Tibial nerve (tissue), 4 donors: ENCODE results near the gene YIPF2. TPM values are rescaled to one million over a fixed set of nuclear protein-coding genes. Genes with fewer than 3 reads are reported as not detected.

Experiments used
- DNase-seq, 2 donors: peaks; one replicate each; pipeline ENCODE4 v3.0.0-alpha.2; 2019; ENCODE audit warnings: low spot score in 2 of 2
- H3K27ac ChIP-seq, 4 donors: fragments of 200-600 bp; sonication (generic) in 3 of 4; one replicate each; pipeline ENCODE4 v1.5.1; 2017 to 2019; ENCODE audit warnings: mild to moderate bottlenecking in 1 of 4
- H3K27me3 ChIP-seq, 2 donors: fragments of 200-600 bp; sonication (generic) in 1 of 2; one replicate each; pipeline versions ENCODE4 v1.5.1 to v1.6.0; 2017 to 2019
- H3K36me3 ChIP-seq, 3 donors: fragments of 200-600 bp; sonication (generic); one replicate each; pipeline ENCODE4 v1.5.1; 2018 to 2019
- H3K4me1 ChIP-seq, 4 donors: fragments of 200-600 bp; sonication (generic) in 3 of 4; one replicate each; pipeline ENCODE4 v1.5.1; 2017 to 2019
- H3K4me3 ChIP-seq, 4 donors: fragments of 200-600 bp; sonication (generic) in 3 of 4; one replicate each; pipeline ENCODE4 v1.5.1; 2017 to 2019; ENCODE audit warnings: mild to moderate bottlenecking in 1 of 4, moderate library complexity in 1 of 4
- H3K9me3 ChIP-seq, 4 donors: fragments of 200-600 bp; sonication (generic) in 3 of 4; one replicate each; pipeline ENCODE4 v1.5.1; 2017 to 2019
- EP300 ChIP-seq, 2 donors: sonication (generic); formaldehyde crosslinking; IDR thresholded peaks; one replicate each; pipeline ENCODE4 v1.6.1; 2017; ENCODE audit warnings: antibody characterized with exemption in 2 of 2, mild to moderate bottlenecking in 1 of 2
- POLR2A ChIP-seq, 2 donors: fragments of 450-650 bp; IDR thresholded peaks; one replicate each; pipeline ENCODE4 v1.6.1; 2017; ENCODE audit warnings: antibody characterized with exemption in 2 of 2, mild to moderate bottlenecking in 2 of 2, moderate library complexity in 2 of 2
- WGBS, 2 donors: methylation state at CpG; one replicate each; pipeline ENCODE4 v1.1.5; 2018; 5-methylcytosine and 5-hydroxymethylcytosine counted together
- total RNA-seq, 4 donors: library from RNA; depleted of rRNA; stranded (reverse); fragments of >200 nt; gene quantifications; one replicate each; pipeline ENCODE4 v1.1.0, GENCODE V29; 2016
- TF ChIP-seq, protein P1 (sequence below), 5 experiments: fragments of 200-600 bp in 3 of 5; fragments of 450-650 bp in 2 of 5; sonication (generic) in 3 of 5; IDR thresholded peaks; one replicate each; pipeline ENCODE4 v1.5.1; 2016 to 2019; ENCODE audit warnings: antibody characterized with exemption in 5 of 5, mild to moderate bottlenecking in 3 of 5, moderate library complexity in 2 of 5

YIPF2 gene
- total RNA-seq, 4 donors from 2014 or later, result 50.0 to 69.3 (median 56.4) TPM

DNA sequence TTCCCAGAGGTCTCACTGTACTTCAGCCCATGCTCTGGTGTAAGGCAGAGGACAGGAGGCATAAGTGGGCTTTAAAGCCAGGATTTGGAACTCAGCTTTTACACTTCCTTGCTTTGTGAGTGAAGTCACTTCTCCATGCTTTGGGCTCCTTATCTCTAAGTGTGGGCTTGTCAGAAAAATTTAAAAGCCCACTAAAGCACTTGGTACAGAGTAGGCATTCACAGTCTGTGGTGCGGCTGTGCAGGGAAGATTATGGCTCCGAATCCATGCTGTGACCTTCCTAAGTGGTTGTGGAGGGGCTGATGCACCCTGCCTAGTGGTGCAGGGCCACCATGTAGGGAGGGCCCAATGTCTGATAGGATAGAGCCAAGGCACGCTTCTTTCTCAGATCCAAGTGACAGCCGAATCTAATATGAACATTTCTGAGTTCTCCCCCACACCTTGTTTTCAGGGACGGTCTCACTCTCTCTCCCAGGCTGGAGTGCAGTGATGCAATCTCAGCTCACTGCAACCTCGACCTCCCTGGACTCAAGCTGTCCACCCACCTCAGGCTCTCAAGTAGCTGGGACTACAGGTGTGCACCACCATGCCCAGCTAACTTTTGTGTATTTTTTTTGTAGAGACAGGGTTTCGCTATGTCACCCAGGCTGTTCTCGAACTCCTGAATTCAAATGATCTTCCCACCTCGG lies 7.1 kb upstream of the YIPF2 start:
- WGBS, 2 donors, result 86 to 93% methylated on average over 7 to 9 of the region's 9 CpGs
- peaks cover 0 to 15% (median 2%) of the 10 kb centered on the region in 4 donors for H3K4me1 ChIP-seq
- no peaks in the 10 kb centered on the region for H3K9me3 ChIP-seq
- peaks cover 0 to 32% (median 0%) of the 10 kb centered on the region in 3 donors for H3K36me3 ChIP-seq
- no peak overlapping the region for H3K4me3 ChIP-seq
- no peak overlapping the region for H3K27ac ChIP-seq
- DNase-seq, result no peak
- no peaks in the 10 kb centered on the region for H3K27me3 ChIP-seq
- TF ChIP-seq, protein P1, sequence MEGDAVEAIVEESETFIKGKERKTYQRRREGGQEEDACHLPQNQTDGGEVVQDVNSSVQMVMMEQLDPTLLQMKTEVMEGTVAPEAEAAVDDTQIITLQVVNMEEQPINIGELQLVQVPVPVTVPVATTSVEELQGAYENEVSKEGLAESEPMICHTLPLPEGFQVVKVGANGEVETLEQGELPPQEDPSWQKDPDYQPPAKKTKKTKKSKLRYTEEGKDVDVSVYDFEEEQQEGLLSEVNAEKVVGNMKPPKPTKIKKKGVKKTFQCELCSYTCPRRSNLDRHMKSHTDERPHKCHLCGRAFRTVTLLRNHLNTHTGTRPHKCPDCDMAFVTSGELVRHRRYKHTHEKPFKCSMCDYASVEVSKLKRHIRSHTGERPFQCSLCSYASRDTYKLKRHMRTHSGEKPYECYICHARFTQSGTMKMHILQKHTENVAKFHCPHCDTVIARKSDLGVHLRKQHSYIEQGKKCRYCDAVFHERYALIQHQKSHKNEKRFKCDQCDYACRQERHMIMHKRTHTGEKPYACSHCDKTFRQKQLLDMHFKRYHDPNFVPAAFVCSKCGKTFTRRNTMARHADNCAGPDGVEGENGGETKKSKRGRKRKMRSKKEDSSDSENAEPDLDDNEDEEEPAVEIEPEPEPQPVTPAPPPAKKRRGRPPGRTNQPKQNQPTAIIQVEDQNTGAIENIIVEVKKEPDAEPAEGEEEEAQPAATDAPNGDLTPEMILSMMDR (IDR thresholded peaks at IDR 0.05), result no peak

DNA sequence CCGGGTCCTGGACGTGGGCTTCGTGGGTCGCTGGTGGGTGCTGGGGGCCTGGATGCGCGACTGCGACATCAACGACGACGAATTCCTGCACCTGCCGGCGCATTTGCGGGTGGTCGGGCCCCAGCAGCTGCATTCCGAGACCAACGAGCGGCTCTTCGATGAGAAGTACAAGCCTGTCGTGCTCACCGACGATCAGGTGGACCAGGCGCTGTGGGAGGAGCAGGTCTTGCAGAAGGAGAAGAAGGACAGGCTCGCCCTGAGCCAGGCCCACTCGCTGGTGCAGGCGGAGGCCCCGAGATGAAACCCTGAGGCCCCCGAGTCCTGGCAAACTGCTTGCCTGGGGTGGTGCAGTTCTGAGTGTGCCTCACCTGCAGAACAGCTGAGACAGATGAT lies 959 bp upstream of the YIPF2 start:
- Histone ChIP-seq H3K9me3 (no peaks in the 10 kb centered on the region), H3K27me3 (no peaks in the 10 kb centered on the region), H3K4me3 (peak overlapping the region; percentile 81 to 98 (median 93)), H3K27ac (peak overlapping the region in 2 of 4 donors; percentile 81 to 93), H3K4me1 (peaks cover 0 to 38% (median 17%) of the 10 kb centered on the region in 4 donors), H3K36me3 (peaks cover 0 to 47% (median 0%) of the 10 kb centered on the region in 3 donors)
- TF ChIP-seq, protein P1 (IDR thresholded peaks at IDR 0.05), result no peak
- TF ChIP-seq EP300 (IDR thresholded peaks at IDR 0.05) (no peak), POLR2A (IDR thresholded peaks at IDR 0.05) (no peak)
- WGBS, 2 donors, result 9 to 20% methylated on average over 10 to 25 of the region's 27 CpGs
- DNase-seq, result no peak

- peak overlapping the region; percentile 81 to 94 (median 92) for H3K27ac ChIP-seq
- TF ChIP-seq, protein P1 (IDR thresholded peaks at IDR 0.05), result no peak
- TF ChIP-seq POLR2A (IDR thresholded peaks at IDR 0.05), result no peak
- TF ChIP-seq EP300 (IDR thresholded peaks at IDR 0.05), result no peak
- DNase-seq, result no peak
- H3K27me3 ChIP-seq, result no peaks in the 10 kb centered on the region
- peaks cover 0 to 53% (median 5%) of the 10 kb centered on the region in 3 donors for H3K36me3 ChIP-seq
- peak overlapping the region; percentile 81 to 98 (median 93) for H3K4me3 ChIP-seq
- 10 to 12% methylated on average over 24 to 29 of the region's 47 CpGs for WGBS, 2 donors
- peaks cover 0 to 38% (median 17%) of the 10 kb centered on the region in 4 donors for H3K4me1 ChIP-seq
- H3K9me3 ChIP-seq, result no peaks in the 10 kb centered on the region
These were observed 493 bp downstream of the YIPF2 start for GRCh38 chr19:10927730-10928562.

- Histone ChIP-seq H3K27me3 (no peaks in the 10 kb centered on the region), H3K4me1 (peaks cover 0 to 18% (median 13%) of the 10 kb centered on the region in 4 donors), H3K9me3 (no peaks in the 10 kb centered on the region), H3K36me3 (peaks cover 4 to 61% (median 9%) of the 10 kb centered on the region in 3 donors), H3K27ac (no peak overlapping the region), H3K4me3 (no peak overlapping the region)
- DNase-seq, result no peak
- TF ChIP-seq POLR2A (IDR thresholded peaks at IDR 0.05) (no peak), EP300 (IDR thresholded peaks at IDR 0.05) (no peak)
- TF ChIP-seq, protein P1 (IDR thresholded peaks at IDR 0.05), result no peak
- 73 to 74% methylated on average over 13 of the region's 13 CpGs for WGBS, 2 donors
These were observed 3.8 kb downstream of the YIPF2 start for GRCh38 chr19:10924597-10924996.
